H1 (cell line): ENCODE results near the gene AZGP1. TPM values are rescaled to one million over a fixed set of nuclear protein-coding genes. Genes with fewer than 3 reads are reported as not detected.

Source experiments
- CTCF ChIA-PET: fragments of 300-600 bp; sonication (Branson Sonifier 250); formaldehyde crosslinking; loops from one replicate; lab custom pipeline; 2021; ENCODE audit not compliant: partially characterized antibody; lab: Charles Lee
- POLR2A ChIA-PET: fragments of 300-600 bp; sonication (Branson Sonifier 250); formaldehyde crosslinking; loops from one replicate; lab custom pipeline; 2021; ENCODE audit warnings: inconsistent platforms; ENCODE audit not compliant: partially characterized antibody; lab: Charles Lee
- DNase-seq, 2 experiments: peaks; one replicate each; pipeline versions ENCODE4 v3.0.0 to v3.0.0-alpha.2; 2010 to 2022; ENCODE audit warnings: low spot score in 2 of 2, low read depth in 1 of 2, mixed read lengths in 1 of 2
- FAIRE-seq: peaks from 2 replicates; lab custom pipeline; 2011; peaks lifted over from hg19 to GRCh38; lab: Jason Lieb, UNC
- H2AFZ ChIP-seq: 2 replicates; pipeline ENCODE4 v1.8.1; 2012; ENCODE audit warnings: low read length, inconsistent platforms
- H2AK5ac ChIP-seq: 2 replicates; pipeline ENCODE4 v1.6.1; 2013; ENCODE audit warnings: low read depth, low read length
- H2BK120ac ChIP-seq: replicated peaks from 2 replicates; pipeline ENCODE3; 2013; ENCODE audit warnings: low read depth, low read length, inconsistent platforms
- H2BK12ac ChIP-seq: 2 replicates; pipeline ENCODE4 v1.6.1; 2013; ENCODE audit warnings: low read depth, low read length
- H2BK15ac ChIP-seq: 2 replicates; pipeline ENCODE4 v1.6.1; 2013; ENCODE audit warnings: low read length
- H2BK20ac ChIP-seq: 2 replicates; pipeline ENCODE4 v1.6.1; 2013; ENCODE audit warnings: low read length
- H2BK5ac ChIP-seq: 2 replicates; pipeline ENCODE4 v1.6.1; 2013; ENCODE audit warnings: low read depth, low read length
- H3K14ac ChIP-seq: 2 replicates; pipeline ENCODE4 v1.6.1; 2013; ENCODE audit warnings: inconsistent platforms; ENCODE audit not compliant: insufficient read length
- H3K18ac ChIP-seq: 2 replicates; pipeline ENCODE4 v1.6.1; 2013; ENCODE audit warnings: low read length; ENCODE audit errors: extremely low read depth
- H3K23ac ChIP-seq: 2 replicates; pipeline ENCODE4 v1.6.1; 2013; ENCODE audit warnings: inconsistent platforms; ENCODE audit not compliant: insufficient read length
- H3K23me2 ChIP-seq: 2 replicates; pipeline ENCODE4 v1.6.1; 2013; ENCODE audit warnings: low read depth, low read length
- H3K27ac ChIP-seq: 2 replicates; pipeline ENCODE4 v1.6.1; 2011; ENCODE audit warnings: low read depth, low read length, inconsistent platforms
- H3K27me3 ChIP-seq, 4 experiments: replicated peaks in 1 of 4; 1 replicate in 1 of 4; 2 replicates in 3 of 4; pipeline versions ENCODE4 v1.6.1 to v1.8.1; 2011 to 2013; ENCODE audit warnings: low read length in 3 of 4, mild to moderate bottlenecking in 3 of 4, inconsistent platforms in 2 of 4, mixed read lengths in 2 of 4, moderate library complexity in 1 of 4; ENCODE audit not compliant: control insufficient read depth in 3 of 4, insufficient read depth in 3 of 4; ENCODE audit errors: extremely low read depth in 1 of 4
- H3K36me3 ChIP-seq, 4 experiments: 2 replicates each; pipeline versions ENCODE4 v1.6.1 to v1.8.1; 2011 to 2013; ENCODE audit warnings: mild to moderate bottlenecking in 4 of 4, low read length in 3 of 4, moderate library complexity in 2 of 4, control low read depth in 1 of 4, inconsistent platforms in 1 of 4; ENCODE audit not compliant: insufficient read depth in 4 of 4, control insufficient read depth in 2 of 4
- H3K4ac ChIP-seq: replicated peaks from 2 replicates; pipeline ENCODE3; 2013; ENCODE audit warnings: low read length, low read depth, mixed read lengths, inconsistent platforms; ENCODE audit not compliant: insufficient read length
- H3K4me1 ChIP-seq, 4 experiments: replicated peaks in 1 of 4; 1 replicate in 1 of 4; 2 replicates in 3 of 4; pipeline versions ENCODE4 v1.6.1 to v1.8.1; 2011 to 2013; ENCODE audit warnings: low read length in 3 of 4, inconsistent platforms in 2 of 4, mixed read lengths in 1 of 4; ENCODE audit not compliant: insufficient read depth in 4 of 4, control insufficient read depth in 3 of 4
- H3K4me2 ChIP-seq, 2 experiments: 2 replicates each; pipeline versions ENCODE4 v1.6.1 to v1.8.1; 2011 to 2013; ENCODE audit warnings: low read depth in 2 of 2, low read length in 2 of 2, control low read depth in 1 of 2, inconsistent platforms in 1 of 2, mild to moderate bottlenecking in 1 of 2; ENCODE audit not compliant: insufficient read depth in 1 of 2
- H3K4me3 ChIP-seq, 4 experiments: fragments of 200-600, 300-600 bp in 1 of 4; sonication (generic), shearing (Covaris generic), sonication (Bioruptor Twin) in 1 of 4; 2 replicates each; pipeline versions ENCODE4 v1.5.1 to v1.8.1; 2011 to 2016; ENCODE audit warnings: low read length in 4 of 4, low read depth in 3 of 4, control low read depth in 2 of 4, inconsistent platforms in 2 of 4, mild to moderate bottlenecking in 2 of 4, mixed read lengths in 1 of 4, moderate library complexity in 1 of 4; ENCODE audit not compliant: insufficient read depth in 2 of 4; ENCODE audit errors: extremely low read depth in 1 of 4
- H3K56ac ChIP-seq: replicated peaks from 2 replicates; pipeline ENCODE3; 2013; ENCODE audit warnings: low read depth, mild to moderate bottlenecking, mixed read lengths, low read length, inconsistent platforms; ENCODE audit not compliant: insufficient read length
- H3K79me1 ChIP-seq: 2 replicates; pipeline ENCODE4 v1.6.1; 2013; ENCODE audit warnings: low read depth, low read length, control low read depth
- H3K79me2 ChIP-seq, 2 experiments: 2 replicates each; pipeline versions ENCODE4 v1.6.1 to v1.8.1; 2012 to 2013; ENCODE audit warnings: low read length in 2 of 2, mild to moderate bottlenecking in 2 of 2, inconsistent platforms in 1 of 2; ENCODE audit not compliant: insufficient read depth in 2 of 2, control insufficient read depth in 1 of 2
- H3K9ac ChIP-seq, 4 experiments: replicated peaks in 1 of 4; 1 replicate in 1 of 4; 2 replicates in 3 of 4; pipeline versions ENCODE4 v1.6.1 to v1.8.1; 2011 to 2013; ENCODE audit warnings: low read depth in 3 of 4, low read length in 3 of 4, control low read depth in 2 of 4, mild to moderate bottlenecking in 2 of 4, moderate library complexity in 2 of 4, inconsistent platforms in 1 of 4; ENCODE audit errors: extremely low read depth in 1 of 4
- H3K9me3 ChIP-seq, 2 experiments: 2 replicates each; pipeline versions ENCODE4 v1.6.1 to v1.8.1; 2012 to 2013; ENCODE audit warnings: mild to moderate bottlenecking in 2 of 2, moderate library complexity in 2 of 2, control low read depth in 1 of 2, inconsistent platforms in 1 of 2, low read depth in 1 of 2, low read length in 1 of 2, mixed read lengths in 1 of 2; ENCODE audit not compliant: insufficient read depth in 2 of 2
- H4K20me1 ChIP-seq, 2 experiments: replicated peaks in 1 of 2; 2 replicates each; pipeline versions ENCODE3 to v1.8.1; 2011 to 2013; ENCODE audit warnings: inconsistent platforms in 2 of 2, low read length in 2 of 2, mild to moderate bottlenecking in 1 of 2; ENCODE audit not compliant: insufficient read depth in 2 of 2, control insufficient read depth in 1 of 2
- H4K5ac ChIP-seq: 2 replicates; pipeline ENCODE4 v1.6.1; 2013; ENCODE audit warnings: low read length, low read depth, mixed read lengths, inconsistent platforms; ENCODE audit not compliant: insufficient read length
- H4K8ac ChIP-seq: 2 replicates; pipeline ENCODE4 v1.8.0; 2013; ENCODE audit warnings: mild to moderate bottlenecking, moderate library complexity, low read length, inconsistent platforms; ENCODE audit not compliant: insufficient read depth; ENCODE audit errors: extremely low read depth
- H4K91ac ChIP-seq: replicated peaks from 2 replicates; pipeline ENCODE3; 2013; ENCODE audit warnings: low read length, mixed read lengths, inconsistent platforms; ENCODE audit not compliant: insufficient read length
- ASH2L ChIP-seq: fragments of 200-600, 300-600 bp; sonication (generic); IDR thresholded peaks from one replicate; pipeline ENCODE4 v1.7.1; 2017; ENCODE audit warnings: low read length
- CHD2 ChIP-seq: IDR thresholded peaks from 2 replicates; pipeline ENCODE4 v1.6.1; 2012; ENCODE audit warnings: low read length, improper control_type of control experiment
- EZH2 ChIP-seq: fragments of 200-600 bp; sonication (generic); IDR thresholded peaks from 2 replicates; pipeline ENCODE4 v1.7.1; 2012; ENCODE audit warnings: low read depth, mild to moderate bottlenecking, moderate library complexity, low read length, inconsistent platforms; ENCODE audit not compliant: severe bottlenecking
- KDM1A ChIP-seq: fragments of 200-600, 300-600 bp; sonication (generic); IDR thresholded peaks from 2 replicates; pipeline ENCODE4 v1.7.1; 2016; ENCODE audit warnings: mild to moderate bottlenecking, low read length, borderline replicate concordance
- MAFK ChIP-seq: IDR thresholded peaks from 2 replicates; pipeline ENCODE4 v1.6.1; 2012; ENCODE audit warnings: low read depth, mild to moderate bottlenecking, improper control_type of control experiment, low read length
- POLR2A ChIP-seq, 2 experiments: IDR thresholded peaks; 1 replicate in 1 of 2; 2 replicates in 1 of 2; pipeline ENCODE4 v1.6.1; 2011; ENCODE audit warnings: low read depth in 2 of 2, low read length in 2 of 2, mild to moderate bottlenecking in 2 of 2; ENCODE audit errors: control extremely low read depth in 1 of 2
- RAD21 ChIP-seq, 2 experiments: IDR thresholded peaks in 1 of 2; conservative IDR thresholded peaks in 1 of 2; 2 replicates each; pipeline ENCODE4 v1.6.1; 2011; ENCODE audit warnings: low read depth in 2 of 2, low read length in 2 of 2, improper control_type of control experiment in 1 of 2, inconsistent platforms in 1 of 2, mild to moderate bottlenecking in 1 of 2, moderate library complexity in 1 of 2
- TCF12 ChIP-seq: IDR thresholded peaks from 2 replicates; pipeline ENCODE4 v1.6.1; 2011; ENCODE audit warnings: low read depth, mild to moderate bottlenecking, low read length
- WGBS, 2 experiments: shearing (Covaris generic) in 1 of 2; methylation state at CpG; one replicate each; pipeline versions ENCODE4 v1.1.6 to v1.1.7; 2013 to 2015; ENCODE audit warnings: low lambda C conversion rate in 2 of 2, mixed read lengths in 2 of 2, inconsistent platforms in 1 of 2, low coverage in 1 of 2, missing lambda C conversion rate in 1 of 2; ENCODE audit not compliant: insufficient replicate concordance in 2 of 2, insufficient coverage in 1 of 2, insufficient read length in 1 of 2; ENCODE audit errors: extremely low coverage in 1 of 2, missing lambda C conversion rate in 1 of 2; 5-methylcytosine and 5-hydroxymethylcytosine counted together
- polyA plus RNA-seq, 7 experiments: library from polyadenylated mRNA; depleted of rRNA in 3 of 7; stranded (reverse) in 5 of 7; unstranded in 2 of 7; fragments of >200 nt in 5 of 7; fragments of 200-250 nt in 2 of 7; gene quantifications; 1 replicate in 5 of 7; 2 replicates in 1 of 7; 4 replicates in 1 of 7; pipeline versions ENCODE4 v1.2.1 to v1.2.3, GENCODE V29; 2011 to 2013; ENCODE audit warnings: missing spikeins in 2 of 7, mixed read lengths in 2 of 7
- total RNA-seq: library from RNA; stranded (reverse); fragmentation: NEBNext Ultra II Directional; extraction: Animal tissue kit (Norgen Biotek cat#: 25700); gene quantifications from 2 replicates; pipeline ENCODE4 v1.2.1, GENCODE V29; 2021

The AZGP1 gene
- total and polyA plus RNA-seq, 2 of the 8 experiments (the other 6 are each of a cell fraction or from before 2014, with no cell fraction given), result 0.52 to 0.68 TPM

GRCh38 chr7:99984593-99984992, 8.8 kb upstream of the AZGP1 start:
- Histone ChIP-seq H4K5ac (no peak overlapping the region), H3K27ac (no peak overlapping the region), H3K23me2 (no peaks in the 10 kb centered on the region), H3K9ac (no peak overlapping the region), H2BK20ac (no peak overlapping the region), H3K14ac (no peak overlapping the region), H3K4ac (no peak overlapping the region), H3K23ac (no peak overlapping the region), H2AK5ac (no peak overlapping the region), H2BK5ac (no peak overlapping the region), H3K4me2 (no peak overlapping the region), H3K4me3 (no peak overlapping the region), H3K27me3 (no peaks in the 10 kb centered on the region), H3K18ac (no peak overlapping the region), H3K79me2 (no peaks in the 10 kb centered on the region), H4K91ac (no peak overlapping the region), H3K4me1 (no peaks in the 10 kb centered on the region; a peak in 1 of 7 replicates), H4K20me1 (no peaks in the 10 kb centered on the region), H3K56ac (no peak overlapping the region), H3K79me1 (no peaks in the 10 kb centered on the region), H3K9me3 (no peaks in the 10 kb centered on the region), H2BK120ac (no peak overlapping the region), H4K8ac (no peak overlapping the region), H3K36me3 (no peaks in the 10 kb centered on the region), H2BK12ac (no peak overlapping the region), H2AFZ (no peak overlapping the region), H2BK15ac (no peak overlapping the region)
- 86% methylated on average over 2 of the region's 2 CpGs; no CpG with 5 or more reads in 1 of the 2 experiments for WGBS, 2 experiments
- ChIA-PET CTCF (interaction anchor here (1.0 to 12.1 kb wide), 2 partner anchors 57 to 66 kb away, joined by 3 to 241 read pairs; partner anchors contain the start of gene TRIM4), POLR2A (no interaction called here)
- TF ChIP-seq POLR2A (IDR thresholded peaks at IDR 0.05; ENCODE audit: control extremely low read depth in 1 of 2, low read depth in 2 of 2, low read length in 2 of 2) (no peak), CHD2 (no peak), MAFK (no peak), ASH2L (no peak), KDM1A (no peak), TCF12 (no peak), RAD21 (IDR thresholded peaks at IDR 0.05 in 1 of 2, conservative IDR thresholded peaks at IDR 0.05 in 1 of 2; ENCODE audit: low read depth in 2 of 2, low read length in 2 of 2) (no peak), EZH2 (no peak)
- no peak for DNase-seq
- FAIRE-seq, result no peak
